Neural cell (in vitro differentiated cells): ENCODE data around the gene CHERP.

Experiments used
- EP300 ChIP-seq: fragments of 450-650 bp; conservative IDR thresholded peaks from 2 replicates; pipeline ENCODE4 v1.6.1; 2014; ENCODE audit warnings: antibody characterized with exemption, mild to moderate bottlenecking, moderate library complexity; ENCODE audit not compliant: poor library complexity, severe bottlenecking
- EZH2 ChIP-seq: fragments of 200-600, 300-800 bp; shearing (Covaris generic), sonication (generic); IDR thresholded peaks from 2 replicates; pipeline ENCODE4 v1.6.1; 2014; ENCODE audit warnings: antibody characterized with exemption, low read length, borderline replicate concordance, mild to moderate bottlenecking; ENCODE audit not compliant: insufficient read depth, poor library complexity, severe bottlenecking
- MXI1 ChIP-seq: fragments of 450-650 bp; conservative IDR thresholded peaks from 2 replicates; pipeline ENCODE4 v1.6.1; 2014; ENCODE audit warnings: antibody characterized with exemption, mild to moderate bottlenecking; ENCODE audit not compliant: poor library complexity, severe bottlenecking
- POLR2AphosphoS5 ChIP-seq: IDR thresholded peaks from 2 replicates; pipeline ENCODE4 v1.6.1; 2012
- RAD21 ChIP-seq: fragments of 450-650 bp; conservative IDR thresholded peaks from 2 replicates; pipeline ENCODE4 v1.6.1; 2014; ENCODE audit warnings: antibody characterized with exemption, mild to moderate bottlenecking, moderate library complexity
- SMC3 ChIP-seq: fragments of 450-650 bp; conservative IDR thresholded peaks from 2 replicates; pipeline ENCODE4 v1.6.1; 2014; ENCODE audit warnings: antibody characterized with exemption, mild to moderate bottlenecking, moderate library complexity; ENCODE audit not compliant: poor library complexity
- TAF1 ChIP-seq: IDR thresholded peaks from 2 replicates; pipeline ENCODE4 v1.6.1; 2012; ENCODE audit warnings: low read depth
- TF ChIP-seq, protein P1 (sequence below): fragments of 450-650 bp; IDR thresholded peaks from 2 replicates; pipeline ENCODE4 v1.5.1; 2014; ENCODE audit warnings: antibody characterized with exemption, mild to moderate bottlenecking, moderate library complexity; ENCODE audit not compliant: poor library complexity, severe bottlenecking

DNA sequence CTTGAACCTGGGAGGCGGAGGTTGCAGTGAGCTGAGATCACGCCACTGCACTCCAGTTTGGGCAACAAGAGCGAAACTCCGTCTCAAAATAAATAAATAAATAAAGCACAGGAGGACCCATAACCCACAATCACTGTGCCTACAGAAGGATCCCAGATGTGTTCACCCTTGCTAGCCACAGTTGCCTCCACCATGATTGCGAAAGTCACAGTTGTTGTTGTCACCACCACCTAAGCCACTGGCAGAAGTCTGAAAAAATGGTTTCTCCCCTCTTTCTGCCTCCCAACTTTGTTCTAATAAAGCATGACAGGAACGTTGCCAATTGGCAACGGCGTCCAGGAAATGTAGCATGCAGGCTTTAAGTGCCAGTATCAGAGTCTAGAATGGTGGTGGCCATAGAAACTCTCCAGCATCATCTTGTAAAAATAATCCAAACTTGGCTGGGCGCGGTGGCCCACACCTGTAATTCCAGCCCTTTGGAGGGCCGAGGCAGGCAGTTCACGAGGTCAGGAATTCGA is 68.3 kb downstream of the CHERP start:
- TF ChIP-seq, protein P1, sequence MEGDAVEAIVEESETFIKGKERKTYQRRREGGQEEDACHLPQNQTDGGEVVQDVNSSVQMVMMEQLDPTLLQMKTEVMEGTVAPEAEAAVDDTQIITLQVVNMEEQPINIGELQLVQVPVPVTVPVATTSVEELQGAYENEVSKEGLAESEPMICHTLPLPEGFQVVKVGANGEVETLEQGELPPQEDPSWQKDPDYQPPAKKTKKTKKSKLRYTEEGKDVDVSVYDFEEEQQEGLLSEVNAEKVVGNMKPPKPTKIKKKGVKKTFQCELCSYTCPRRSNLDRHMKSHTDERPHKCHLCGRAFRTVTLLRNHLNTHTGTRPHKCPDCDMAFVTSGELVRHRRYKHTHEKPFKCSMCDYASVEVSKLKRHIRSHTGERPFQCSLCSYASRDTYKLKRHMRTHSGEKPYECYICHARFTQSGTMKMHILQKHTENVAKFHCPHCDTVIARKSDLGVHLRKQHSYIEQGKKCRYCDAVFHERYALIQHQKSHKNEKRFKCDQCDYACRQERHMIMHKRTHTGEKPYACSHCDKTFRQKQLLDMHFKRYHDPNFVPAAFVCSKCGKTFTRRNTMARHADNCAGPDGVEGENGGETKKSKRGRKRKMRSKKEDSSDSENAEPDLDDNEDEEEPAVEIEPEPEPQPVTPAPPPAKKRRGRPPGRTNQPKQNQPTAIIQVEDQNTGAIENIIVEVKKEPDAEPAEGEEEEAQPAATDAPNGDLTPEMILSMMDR, result no peak
- TF ChIP-seq TAF1, result no peak
- no peak for TF ChIP-seq EP300
- no peak for TF ChIP-seq POLR2AphosphoS5
- no peak for TF ChIP-seq EZH2
- TF ChIP-seq SMC3, result no peak
- no peak for TF ChIP-seq MXI1
- TF ChIP-seq RAD21, result no peak
